ENCODE data around the gene RNF213.

Gene RNF213

GRCh38 chr17:80362428-80363119 is 101.9 kb downstream of the RNF213 start:
- TF ChIP-seq, protein P1, sequence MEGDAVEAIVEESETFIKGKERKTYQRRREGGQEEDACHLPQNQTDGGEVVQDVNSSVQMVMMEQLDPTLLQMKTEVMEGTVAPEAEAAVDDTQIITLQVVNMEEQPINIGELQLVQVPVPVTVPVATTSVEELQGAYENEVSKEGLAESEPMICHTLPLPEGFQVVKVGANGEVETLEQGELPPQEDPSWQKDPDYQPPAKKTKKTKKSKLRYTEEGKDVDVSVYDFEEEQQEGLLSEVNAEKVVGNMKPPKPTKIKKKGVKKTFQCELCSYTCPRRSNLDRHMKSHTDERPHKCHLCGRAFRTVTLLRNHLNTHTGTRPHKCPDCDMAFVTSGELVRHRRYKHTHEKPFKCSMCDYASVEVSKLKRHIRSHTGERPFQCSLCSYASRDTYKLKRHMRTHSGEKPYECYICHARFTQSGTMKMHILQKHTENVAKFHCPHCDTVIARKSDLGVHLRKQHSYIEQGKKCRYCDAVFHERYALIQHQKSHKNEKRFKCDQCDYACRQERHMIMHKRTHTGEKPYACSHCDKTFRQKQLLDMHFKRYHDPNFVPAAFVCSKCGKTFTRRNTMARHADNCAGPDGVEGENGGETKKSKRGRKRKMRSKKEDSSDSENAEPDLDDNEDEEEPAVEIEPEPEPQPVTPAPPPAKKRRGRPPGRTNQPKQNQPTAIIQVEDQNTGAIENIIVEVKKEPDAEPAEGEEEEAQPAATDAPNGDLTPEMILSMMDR (IDR thresholded peaks at IDR 0.05; ENCODE audit: low read depth, low read length) = no peak
- H3K4me3 ChIP-seq (ENCODE audit: low read depth, low read length) = no peak overlapping the region

DNA sequence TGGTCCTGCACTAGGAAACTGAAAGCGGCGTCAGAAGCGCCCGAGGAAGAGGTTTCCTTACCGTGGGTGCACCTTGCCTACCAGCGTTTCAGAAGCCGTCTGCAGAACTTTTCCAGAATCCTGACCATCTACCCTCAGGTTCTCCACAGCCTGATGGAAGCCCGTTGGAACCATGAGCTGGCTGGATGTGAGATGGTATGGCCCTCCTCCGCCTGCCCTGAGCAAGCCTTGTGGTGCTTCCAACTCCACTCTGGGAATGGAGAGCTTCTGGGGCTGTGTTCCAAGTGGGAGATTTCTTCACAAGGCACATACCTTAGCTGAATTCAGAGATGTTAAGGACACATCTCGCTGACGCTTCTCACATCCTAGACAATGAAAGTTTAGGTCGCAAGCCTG is 102.5 kb downstream of the RNF213 start:
- TF ChIP-seq, protein P1 (IDR thresholded peaks at IDR 0.05; ENCODE audit: low read depth, low read length) = no peak
- no peak overlapping the region for H3K4me3 ChIP-seq (ENCODE audit: low read depth, low read length)

GRCh38 chr17:80363518-80364090 is 103.0 kb downstream of the RNF213 start:
- TF ChIP-seq, protein P1 (IDR thresholded peaks at IDR 0.05; ENCODE audit: low read depth, low read length) = no peak
- no peak overlapping the region for H3K4me3 ChIP-seq (ENCODE audit: low read depth, low read length)

DNA sequence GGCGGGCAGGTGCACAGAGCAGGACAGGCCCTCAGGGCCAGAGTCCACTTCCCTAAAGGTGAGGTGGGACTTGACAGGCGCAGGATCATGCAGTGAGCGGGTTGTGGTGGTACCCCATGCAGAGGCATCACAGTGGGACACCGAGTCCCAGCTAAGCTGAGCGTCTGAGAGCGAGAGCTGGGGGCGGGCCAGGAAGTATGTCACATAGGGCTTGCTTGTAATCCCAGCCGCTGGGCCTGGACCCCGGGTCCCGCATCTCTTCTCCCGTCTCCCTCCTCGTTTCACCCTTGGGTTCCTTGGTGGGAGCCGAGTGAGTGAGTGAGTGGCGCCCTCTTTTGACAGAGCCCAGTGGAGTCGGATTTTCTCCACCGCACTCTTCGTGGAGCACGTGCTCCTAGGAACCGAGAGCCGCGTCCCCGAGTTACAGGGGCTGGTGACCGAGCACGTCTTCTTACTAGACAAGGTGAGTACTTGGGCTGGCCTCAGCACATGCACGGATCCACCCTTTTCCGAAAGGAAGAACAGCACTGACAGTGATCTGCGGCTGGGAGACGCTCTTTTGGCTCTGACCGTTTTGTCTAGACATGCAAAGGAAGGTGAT is 103.5 kb downstream of the RNF213 start:
- H3K4me3 ChIP-seq (ENCODE audit: low read depth, low read length) = no peak overlapping the region

GRCh38 chr17:80365001-80365965 is 104.6 kb downstream of the RNF213 start:
- TF ChIP-seq, protein P1 (IDR thresholded peaks at IDR 0.05; ENCODE audit: low read depth, low read length) = no peak
- no peak overlapping the region for H3K4me3 ChIP-seq (ENCODE audit: low read depth, low read length)

More for the DNA sequence above, 103.5 kb downstream of the RNF213 start:
- TF ChIP-seq, protein P1 (IDR thresholded peaks at IDR 0.05; ENCODE audit: low read depth, low read length) = 0 out of 2 replicates have a peak, but pooled peaks have one; percentile 6

- TF ChIP-seq, protein P1 (IDR thresholded peaks at IDR 0.05; ENCODE audit: low read depth, low read length) = no peak
- H3K4me3 ChIP-seq (ENCODE audit: low read depth, low read length) = no peak overlapping the region
Observed at GRCh38 chr17:80365983-80366382, 105.3 kb downstream of the RNF213 start.
